Activated T-helper 9 cell treated with anti-CD3 and anti-CD28 coated beads, Interleukin-2, amount 50 U/mL, for 16 hours (primary cell): ENCODE data around the gene E2F2.

Experiments used
- DNase-seq: peaks from one replicate; pipeline ENCODE4 v3.0.0-alpha.2; 2020; ENCODE audit warnings: low read depth

The E2F2 gene

DNA sequence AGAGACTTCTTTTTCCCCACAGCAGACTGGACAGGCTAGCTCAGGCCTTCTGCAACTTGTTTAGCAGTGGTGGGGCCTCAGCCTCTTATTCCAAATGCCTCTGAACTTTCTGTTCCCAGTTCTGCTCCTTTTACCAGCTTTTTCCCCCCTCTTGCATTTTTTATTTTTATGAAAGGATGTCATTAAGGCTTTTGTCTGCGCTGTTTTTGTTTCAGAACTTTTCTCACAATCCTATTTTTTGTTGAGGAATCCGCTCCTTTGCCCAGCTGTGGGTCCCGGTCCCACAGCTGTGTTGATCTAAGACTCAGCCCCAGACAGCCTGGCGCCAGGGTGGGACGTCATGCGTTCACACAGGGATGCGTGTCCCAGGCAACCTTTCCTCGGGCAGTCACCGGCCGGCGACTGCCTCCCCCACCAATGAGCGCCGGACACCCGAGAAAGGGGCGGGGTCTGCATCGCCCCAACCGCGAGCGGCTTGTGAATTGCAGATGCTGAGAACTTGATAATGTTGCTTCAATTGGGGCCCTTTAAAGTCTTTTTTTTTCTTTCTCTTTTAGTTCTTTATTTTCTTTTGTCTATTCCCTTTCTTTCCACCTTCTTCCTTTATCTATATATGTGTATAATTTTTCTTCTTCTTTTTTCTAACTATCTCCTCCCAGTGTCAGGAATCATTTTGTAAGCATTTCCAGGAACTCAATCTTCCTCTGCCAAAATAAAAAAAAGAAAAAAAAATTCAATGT, 31.3 kb upstream of the E2F2 start:
- no peak for DNase-seq

DNA sequence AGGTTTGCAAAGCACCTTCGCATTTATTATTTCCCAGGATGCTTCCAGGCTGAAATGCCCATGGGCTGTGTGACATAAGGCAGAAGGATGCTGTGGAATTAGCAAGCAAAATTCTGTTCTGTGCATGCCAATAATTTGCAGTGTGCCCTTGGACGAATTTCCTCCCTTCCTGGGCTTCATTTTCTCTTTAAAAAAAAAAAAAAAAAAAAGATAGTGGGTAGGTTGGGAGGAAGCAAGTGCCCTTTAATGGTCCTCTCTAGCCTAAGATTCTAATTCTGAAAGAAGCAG, 30.7 kb upstream of the E2F2 start:
- no peak for DNase-seq

DNA sequence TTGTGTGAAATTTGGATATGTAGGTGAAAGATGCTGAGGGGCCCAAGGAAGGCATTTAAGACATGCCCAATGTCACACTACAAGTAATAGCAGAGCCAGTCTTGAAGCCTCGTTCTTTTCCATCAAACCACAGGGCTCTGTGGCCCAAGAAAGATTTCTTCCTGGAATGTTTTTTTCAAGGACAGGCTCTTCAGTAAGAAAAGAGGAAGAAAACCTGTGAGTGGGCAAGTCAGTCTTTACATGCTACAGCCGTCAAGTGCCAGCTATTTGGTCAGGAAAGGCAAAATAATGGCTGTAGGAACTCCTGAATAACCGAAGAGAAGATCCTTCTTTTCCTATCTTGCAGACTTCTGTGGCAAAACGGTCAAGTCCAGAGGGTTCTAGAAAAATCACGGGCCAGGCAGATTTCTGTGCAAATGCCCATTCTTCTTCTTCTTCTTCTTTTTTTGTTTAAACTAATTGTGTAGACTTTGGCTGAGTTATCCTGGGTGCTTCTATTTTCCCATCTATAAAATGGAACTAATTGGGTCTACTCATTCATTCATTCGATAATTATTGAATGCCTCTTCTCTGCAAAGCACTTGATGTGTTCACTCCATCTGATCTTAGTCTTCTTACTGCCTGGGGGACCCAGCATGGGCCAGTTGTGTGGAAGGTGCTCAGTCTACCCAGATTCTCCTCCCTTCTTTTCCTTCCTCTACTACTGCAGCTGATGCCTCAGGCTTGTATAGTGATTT, 30.2 kb upstream of the E2F2 start:
- DNase-seq, result no peak

DNA sequence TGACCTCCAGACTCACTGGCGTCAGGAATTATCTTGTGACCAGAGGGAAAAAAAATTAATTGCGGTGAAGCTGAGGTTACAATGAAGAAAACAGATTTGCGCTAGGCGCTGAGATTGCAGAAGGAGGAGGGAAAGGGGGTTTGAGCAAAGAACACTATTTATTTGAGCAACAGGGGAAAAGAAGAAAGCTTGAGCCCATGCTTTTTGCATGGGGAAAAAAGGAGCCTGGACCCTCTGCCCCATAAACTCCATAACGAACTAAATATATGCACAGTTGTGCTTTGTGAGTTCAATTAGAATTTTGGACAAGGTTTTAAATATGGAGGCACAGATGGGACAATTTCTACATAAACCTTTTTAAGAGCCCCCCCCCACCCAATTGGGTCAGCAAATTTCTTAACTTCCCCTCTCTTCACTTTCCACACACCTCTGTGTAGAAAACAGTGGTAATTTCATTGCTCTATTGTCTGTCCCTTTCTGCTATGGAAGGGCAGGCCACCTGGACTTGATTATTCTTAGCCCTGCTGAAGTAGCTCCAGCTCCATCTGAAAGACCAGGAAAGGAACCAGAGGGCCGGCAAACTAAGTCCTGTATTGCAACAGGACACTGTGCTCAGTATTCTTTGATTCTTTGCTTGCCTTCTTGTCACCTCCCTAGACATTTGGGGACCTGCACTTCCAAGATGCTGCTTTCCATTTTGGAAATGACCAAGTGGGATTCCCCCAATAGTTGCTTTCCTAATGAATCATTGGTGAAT, 29.1 kb upstream of the E2F2 start:
- DNase-seq, result no peak

DNA sequence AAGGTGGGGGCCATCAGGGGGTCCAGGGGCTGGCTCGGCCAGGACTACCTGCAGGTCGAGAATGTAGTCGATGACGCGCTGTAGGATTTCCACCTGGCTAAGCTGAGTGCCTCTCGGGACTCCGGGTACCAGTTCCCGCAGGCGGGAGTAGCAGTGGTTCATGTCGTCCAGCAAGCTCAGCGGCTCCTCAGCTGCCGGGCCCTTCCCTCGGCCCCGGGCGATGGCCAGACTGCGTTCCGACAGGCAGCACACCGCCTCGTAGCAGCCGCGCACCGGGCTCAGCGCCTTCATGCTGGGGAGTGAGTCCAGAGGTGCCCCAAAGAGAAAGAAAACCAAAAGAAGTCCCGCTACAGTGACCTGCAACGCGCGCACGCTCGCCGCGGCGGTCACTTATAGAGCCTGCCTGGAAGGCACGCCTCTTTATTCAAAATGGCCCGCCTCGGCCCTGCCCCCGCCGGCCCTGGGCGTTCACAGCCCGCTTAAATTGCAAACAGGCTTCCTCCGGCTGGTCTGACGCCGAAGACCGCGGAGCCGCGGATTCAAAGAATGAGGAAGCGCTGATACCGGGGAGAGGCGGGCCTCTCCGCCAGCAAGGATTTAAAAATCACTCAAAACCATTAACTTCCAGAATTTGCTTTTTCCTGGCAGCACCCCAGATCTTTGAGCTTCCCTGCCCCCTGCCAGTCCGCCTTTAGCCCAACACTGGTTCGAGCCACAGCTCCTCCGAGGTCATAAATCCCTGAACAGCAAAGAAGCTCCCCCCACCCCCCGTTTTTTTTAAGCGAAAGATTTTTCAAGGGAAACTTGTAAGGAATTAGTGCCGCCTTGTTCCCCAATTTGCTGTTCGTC, 28.3 kb upstream of the E2F2 start, which contains the start of gene ID3:
Gene ID3, minus strand, starts transcription at position 366 of the 849 bp plus-strand sequence. Its CDS starts 75 bp downstream, at position 291.
- DNase-seq, result peak; percentile 81

DNA sequence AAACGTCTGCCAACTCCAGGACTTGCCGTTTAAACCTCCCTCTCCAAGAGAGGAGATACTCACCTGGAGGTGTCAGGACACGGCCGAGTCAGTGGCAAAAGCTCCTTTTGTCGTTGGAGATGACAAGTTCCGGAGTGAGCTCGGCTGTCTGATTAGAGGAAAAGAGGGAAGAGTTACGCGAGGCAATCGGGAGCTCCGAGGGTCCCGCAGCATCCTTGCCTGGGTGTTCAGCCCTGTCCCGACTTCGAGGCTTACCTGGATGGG, 27.8 kb upstream of the E2F2 start:
- DNase-seq, result no peak

DNA sequence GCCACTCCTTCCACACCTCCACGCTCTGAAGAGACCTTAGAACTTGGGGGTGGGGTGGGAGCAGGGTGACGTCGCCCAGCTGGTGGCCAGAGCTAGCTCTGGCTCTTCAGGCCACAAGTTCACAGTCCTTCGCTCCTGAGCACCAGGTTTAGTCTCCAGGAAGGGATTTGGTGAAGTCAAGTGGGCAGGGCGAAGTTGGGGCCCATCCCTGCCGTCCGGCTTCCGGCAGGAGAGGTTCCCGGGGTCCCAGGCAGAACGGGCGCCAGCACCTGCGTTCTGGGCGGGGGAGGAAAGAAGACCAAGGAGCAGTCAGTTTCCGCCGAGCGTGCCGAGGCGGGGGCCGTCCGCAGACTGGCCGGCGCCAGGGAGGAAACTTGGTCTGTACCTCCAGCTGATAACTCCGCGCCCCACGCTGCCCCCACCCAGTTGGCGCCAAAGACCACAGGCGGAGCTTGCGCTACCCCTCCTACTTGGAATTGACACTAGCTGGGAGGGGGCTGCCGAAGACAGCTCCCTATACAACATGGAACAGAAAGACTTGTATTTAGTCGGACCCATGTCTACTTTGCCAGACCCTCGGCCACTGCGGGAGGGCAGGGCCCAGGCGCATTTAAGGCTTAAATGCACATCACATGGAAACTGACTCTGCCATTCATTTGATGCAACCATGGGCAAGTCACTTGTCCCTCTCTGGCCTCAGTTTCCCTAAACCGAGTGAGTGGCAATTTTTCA, 27.3 kb upstream of the E2F2 start:
- no peak for DNase-seq

DNA sequence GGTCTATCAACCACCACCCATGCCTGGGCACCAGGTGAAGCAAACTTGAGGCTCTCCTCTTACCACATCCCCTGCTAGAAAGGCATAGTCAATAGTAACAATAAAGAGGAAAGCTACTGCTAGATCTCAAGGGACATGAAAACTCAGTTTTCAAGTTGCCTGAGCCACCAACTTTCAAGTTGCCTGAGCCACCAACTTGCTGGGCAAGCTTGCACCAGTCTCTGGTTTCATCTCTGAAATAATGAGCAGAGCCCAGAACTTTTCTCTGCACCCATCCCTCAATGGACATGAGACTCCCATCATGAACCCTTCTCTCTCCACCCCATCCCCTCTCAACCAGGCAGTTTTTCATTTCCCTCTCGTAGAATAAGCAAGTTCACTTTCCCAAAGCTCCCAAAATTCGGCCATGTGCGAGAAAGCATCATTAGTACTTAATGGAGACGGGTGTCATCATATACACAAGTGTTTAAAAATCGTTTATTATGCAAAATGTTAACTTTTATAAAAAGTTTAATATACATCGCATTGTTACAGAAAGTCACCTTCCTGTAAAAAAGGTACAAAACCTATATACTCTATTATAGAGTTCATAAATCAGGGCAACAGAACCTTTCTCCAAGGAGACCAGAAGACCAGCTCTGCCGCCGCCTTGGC, 26.6 kb upstream of the E2F2 start:
- no peak for DNase-seq

DNA sequence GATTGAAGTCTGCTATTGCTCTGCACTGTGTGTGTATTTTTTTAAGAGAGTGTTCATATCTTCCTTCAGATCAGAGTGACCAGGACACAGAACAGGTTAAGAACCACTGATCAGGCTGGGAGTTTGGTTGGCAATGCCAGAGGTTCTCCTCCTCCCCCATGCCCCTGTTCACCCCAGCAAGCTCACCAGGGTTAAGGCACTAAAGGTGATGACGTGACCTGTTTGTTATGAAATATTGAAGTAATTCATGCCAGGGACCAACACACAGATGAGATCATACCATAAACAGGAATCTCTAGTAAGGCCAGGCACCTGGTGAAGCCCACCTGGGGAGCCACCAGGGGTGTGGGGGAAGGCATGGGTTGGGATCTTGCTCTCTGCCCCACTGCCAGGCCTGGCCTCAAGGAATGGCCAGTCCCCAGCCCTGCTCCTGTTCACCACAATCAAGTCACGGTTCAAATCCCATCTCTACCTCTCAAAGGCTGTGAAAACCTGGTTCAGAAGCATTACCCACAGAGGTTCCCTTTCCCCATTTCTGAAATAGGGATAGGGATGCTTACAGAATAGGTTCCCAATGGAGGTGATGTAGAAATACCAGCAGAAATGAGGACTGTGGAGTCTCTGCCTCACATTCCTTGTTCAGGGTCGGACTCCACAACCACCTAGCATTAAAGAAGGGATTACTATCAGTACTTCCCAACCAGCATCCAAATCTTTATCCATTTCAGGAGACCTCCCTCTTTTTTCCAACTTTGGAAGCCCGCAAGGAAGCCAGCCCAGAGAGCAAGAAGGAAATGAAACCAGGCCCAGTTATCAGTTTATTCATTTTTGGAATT, 25.8 kb upstream of the E2F2 start:
- no peak for DNase-seq

DNA sequence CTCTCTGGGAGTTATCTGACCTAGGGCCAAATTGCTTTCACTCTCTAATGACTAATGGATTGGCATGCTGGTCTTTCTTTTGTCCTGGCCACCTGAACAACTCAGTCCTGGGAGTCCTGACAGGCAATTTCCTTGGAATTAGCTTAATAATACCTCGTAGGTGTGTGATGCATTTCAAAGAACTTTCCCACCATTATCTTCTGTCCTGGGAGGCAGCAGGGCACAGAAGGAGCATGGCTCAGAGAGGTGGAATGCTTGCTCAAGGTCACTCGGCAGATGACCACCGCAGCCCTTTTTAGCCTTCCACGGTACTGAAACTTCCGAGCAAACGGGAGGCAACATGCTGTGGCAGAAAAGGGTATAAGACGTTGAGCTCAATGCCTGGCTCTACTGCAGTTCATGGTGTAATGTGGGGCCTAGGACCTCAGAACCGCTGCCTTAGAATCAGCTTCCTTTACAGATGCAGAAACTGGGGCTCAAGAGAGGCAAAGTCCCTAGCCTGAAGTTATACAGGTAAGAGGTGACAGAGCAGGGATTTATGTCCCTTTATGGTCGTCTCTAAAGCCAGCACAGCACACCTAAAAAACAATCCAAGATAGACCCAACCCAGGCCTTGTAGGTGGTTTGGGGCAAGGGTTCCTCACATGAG, 25.1 kb upstream of the E2F2 start:
- no peak for DNase-seq

DNA sequence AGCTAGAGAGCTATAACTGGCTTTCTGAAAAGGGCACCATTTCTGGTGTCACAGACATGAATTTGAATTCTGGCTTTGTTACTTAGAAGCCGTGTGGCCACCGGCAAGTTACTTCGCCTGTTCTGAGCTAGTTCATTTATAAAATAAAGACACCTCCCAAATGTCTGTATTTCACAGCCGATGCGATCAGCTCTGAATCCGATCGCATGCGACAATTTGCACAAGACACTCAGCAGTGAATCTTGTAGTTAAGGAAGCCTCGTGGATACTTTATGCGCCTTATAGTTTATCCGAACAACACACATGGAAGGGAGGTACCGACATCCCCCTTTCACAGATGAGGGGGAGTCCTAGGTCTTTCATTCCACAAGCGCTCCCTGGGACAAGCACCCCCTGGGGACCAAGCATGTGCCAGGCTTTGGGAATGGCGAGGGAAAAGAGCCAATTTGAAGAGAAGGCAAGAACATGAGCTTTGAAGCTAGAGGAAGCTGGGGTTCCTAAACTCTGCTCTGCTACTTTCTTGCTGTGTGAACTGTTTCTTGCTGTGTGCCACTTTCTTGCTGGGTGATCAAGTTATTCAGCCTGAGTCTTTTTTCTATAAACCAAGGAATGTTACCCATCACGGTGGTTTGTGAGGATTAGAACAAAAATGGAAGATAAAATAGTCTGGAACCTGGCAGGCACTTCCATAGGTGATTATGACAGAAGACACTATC, 24.4 kb upstream of the E2F2 start:
- no peak for DNase-seq

DNA sequence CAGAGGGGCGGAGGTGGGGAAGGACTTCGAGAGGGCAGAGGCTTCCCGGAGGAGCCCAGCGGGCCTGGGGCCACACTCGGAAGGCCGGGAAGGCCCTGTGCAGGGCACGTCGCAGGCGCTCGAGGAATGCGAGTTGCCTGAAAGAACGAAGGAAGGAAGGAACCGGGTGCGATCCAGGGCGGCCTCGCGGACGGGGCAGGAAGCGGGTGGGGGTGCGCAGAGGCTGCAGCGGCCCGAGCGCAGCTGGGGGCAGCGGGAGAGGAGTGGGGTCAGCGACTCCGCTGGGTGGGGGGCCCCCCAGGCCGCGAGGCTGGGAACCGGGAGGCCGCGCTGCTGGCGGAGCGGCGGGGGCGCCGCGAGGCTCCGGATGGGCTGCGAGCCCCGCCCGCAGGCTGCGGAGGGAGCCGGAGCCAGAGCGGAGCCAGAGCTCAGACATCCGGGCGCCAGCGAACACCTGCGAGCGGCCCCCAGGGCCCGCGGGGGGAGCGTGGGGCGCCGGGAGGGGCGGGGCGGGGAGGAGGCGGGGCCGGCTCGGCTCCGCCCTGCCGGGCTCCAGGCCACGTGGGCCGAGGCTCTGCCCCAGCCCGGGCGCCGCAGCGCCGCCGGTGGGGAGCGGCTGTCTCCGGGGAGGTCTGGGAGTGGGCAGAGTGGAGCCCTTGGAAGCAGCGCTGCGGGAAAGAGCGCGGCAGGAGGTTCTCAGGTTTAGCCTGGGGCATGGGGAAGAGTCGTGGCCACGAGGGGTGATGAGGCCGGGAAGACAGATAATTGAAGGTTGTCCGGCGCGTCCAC, 23.6 kb upstream of the E2F2 start:
- peak; percentile 79 for DNase-seq

DNA sequence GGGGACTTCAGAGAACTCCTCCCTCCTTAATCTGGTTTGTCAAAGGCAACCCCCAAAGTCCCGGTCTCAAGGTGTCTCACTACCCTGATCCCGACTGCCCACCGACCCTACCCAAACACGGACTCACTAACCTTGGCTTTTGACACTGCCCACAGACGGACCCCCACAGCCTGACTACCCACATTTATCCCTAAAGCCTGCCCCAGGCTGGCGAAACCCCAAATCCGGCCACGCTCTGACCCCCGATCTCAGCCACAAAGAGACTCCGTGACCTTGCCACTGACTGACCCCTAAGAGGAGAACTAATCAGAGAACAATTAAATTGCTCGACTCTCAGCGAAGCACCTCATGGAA, 23.1 kb upstream of the E2F2 start:
- no peak for DNase-seq

DNA sequence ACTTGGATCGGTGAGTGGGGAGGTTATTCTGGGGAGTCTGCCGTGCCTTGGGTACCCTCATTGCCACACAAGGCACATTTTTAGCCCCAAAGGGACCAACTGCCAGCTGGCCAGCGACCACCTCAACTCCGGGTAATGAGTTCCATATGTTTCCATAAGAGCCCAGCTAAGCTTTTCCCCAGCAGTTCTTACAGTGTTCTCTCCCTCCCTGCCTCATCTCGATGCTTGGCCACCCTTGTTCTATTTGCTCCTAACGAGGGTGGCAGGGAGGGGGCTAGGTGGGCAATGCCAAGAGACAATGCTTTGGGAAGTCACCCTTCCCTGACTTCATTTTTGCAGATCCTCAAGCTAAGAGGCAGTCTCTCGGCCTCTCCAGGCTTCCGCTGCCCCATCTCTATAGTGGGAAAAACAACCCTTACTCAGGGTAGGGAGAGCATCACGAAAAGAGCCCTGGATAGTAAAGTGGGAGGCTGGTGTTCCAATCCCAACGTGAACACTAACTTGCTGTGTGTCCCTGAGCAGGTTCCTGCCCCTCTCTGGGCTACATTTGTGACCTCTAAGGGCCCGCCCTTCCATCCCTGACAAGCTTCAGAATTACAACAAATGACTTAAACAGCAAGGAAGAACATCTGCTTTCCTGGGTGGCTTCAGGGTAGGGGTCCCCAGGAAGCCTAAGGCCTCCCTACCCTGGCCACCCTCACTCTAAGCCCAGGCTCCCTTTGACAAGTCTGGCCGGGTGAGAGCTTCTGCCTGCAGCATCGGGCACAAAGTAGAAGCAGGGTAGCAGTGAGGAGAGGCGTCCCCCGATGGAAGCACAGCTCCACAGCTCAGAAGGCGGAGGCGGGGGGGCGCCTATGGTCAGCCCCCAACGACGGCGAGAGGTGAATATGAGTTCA, 22.4 kb upstream of the E2F2 start:
- DNase-seq, result no peak

DNA sequence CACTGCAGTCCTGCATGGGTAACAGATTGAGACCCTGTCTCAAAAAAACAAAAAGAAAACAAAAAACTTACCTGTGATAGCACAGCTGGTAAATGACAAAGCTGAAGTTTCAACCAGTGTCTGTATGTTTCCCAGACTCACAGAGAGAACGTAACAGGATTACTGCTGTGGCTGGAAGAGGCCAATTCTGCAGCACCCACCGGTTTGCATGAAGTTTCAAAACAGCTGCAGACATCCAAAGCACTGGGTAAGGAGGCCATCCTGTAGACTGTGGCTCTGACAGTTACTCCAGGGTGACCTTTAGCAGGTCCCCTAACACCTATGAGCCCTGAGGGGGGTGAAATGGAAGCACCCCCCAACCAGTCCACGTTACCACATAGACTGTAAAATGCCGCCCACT, 20.8 kb upstream of the E2F2 start:
- no peak for DNase-seq

DNA sequence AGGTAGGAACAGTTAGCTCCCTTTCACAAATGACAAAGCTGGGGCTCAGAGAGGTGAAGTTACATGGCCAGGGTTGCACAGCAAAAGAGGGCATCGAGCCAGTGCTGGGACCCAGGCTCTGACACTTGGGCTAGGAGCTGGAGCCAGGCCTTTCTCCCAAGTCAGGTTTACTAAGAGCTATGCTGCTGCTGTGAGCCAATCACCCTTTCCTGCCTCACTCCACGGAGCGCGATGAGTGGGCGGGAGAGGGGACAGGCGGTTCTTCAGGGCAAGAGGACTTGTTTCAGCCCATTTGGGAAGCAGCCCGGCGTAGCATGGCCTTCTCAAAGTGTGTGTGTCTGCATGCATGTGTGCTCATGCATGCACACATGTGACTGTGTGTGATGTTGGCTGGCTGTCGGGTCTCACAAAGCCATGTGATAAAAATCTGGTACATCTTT, 17.7 kb upstream of the E2F2 start:
- DNase-seq, result no peak

DNA sequence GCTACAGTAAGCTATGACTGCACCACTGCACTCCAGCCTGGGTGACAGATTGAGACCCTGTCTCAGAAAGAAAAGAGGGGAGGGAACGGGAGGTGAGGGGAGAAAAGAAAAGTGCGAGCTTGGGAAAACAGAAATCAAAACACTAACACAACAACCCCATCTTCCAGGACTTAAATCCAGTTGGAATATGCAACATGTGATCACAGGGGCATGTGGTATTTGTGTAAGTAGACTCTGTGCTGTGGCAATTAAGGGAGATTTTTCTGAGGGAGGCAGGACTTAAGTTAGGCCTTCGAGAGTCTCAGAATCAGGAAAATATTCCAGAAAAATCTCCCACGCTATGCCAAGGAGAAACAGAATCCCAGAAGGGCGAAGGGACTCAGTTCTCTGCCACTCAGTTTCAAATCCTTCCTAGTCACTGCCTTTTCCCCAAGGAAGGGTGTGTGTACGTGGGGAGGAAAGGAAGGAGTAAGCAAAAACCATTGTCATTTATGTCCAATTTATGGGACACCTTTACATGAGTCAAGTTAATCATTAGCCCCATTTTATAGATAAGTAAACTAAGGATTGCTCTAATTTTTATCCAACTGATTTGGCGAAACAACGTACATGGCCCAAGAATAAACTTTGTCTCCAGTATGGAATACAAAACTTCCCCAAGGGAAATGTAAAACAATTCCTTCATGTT, 16.0 kb upstream of the E2F2 start:
- DNase-seq, result no peak
